HCT116 (cell line): Measurements from ENCODE around the gene PAQR7. TPM values are rescaled to one million over a fixed set of nuclear protein-coding genes. Genes with fewer than 3 reads are reported as not detected.
A peak's percentile ranks its signal among the peaks of the same experiment; 100 is the strongest.

ENCODE experiments used
- ATAC-seq: fragments of 200-7000 bp; cut with Tn5 transposase; 2 replicates; pipeline ENCODE4 v1.9.1; 2020; ENCODE audit warnings: mild to moderate bottlenecking, moderate library complexity
- BruUV-seq: library from RNA; stranded (reverse); fragments of 400-500 nt; replicated peaks from 2 replicates; lab custom pipeline; 2021; lab: Mats Ljungman, UMichigan
- CTCF ChIA-PET: fragments of 300-600 bp; sonication (Branson Sonifier 250); formaldehyde crosslinking; loops from one replicate; lab custom pipeline; 2021; ENCODE audit warnings: antibody characterized with exemption; lab: Charles Lee
- POLR2A ChIA-PET: fragments of 300-600, 350-600 bp; sonication (Branson Sonifier 250); formaldehyde crosslinking; loops from one replicate; lab custom pipeline; 2021; ENCODE audit warnings: antibody characterized with exemption; lab: Charles Lee
- RAD21 ChIA-PET, 2 experiments: fragments of 300-600 bp; sonication (Branson Sonifier 250); formaldehyde crosslinking; loops; one replicate each; lab custom pipeline; 2023; ENCODE audit warnings: low total read pairs in 2 of 2; ENCODE audit not compliant: uncharacterized antibody in 2 of 2, unreplicated experiment in 2 of 2, low non-redundant PET in 1 of 2; lab: Charles Lee
- DNase-seq: peaks from one replicate; pipeline ENCODE4 v3.0.0-alpha.2; 2010; ENCODE audit warnings: low read depth, low spot score
- H2AFZ ChIP-seq: fragments of 200-600 bp; shearing (Covaris generic), sonication (generic); 2 replicates; pipeline ENCODE4 v1.6.1; 2017; ENCODE audit warnings: low read depth, mixed run types, mixed read lengths, antibody characterized with exemption, low read length; ENCODE audit not compliant: poor library complexity, severe bottlenecking
- H3K27ac ChIP-seq: 2 replicates; pipeline ENCODE4 v1.5.1; 2012; ENCODE audit warnings: low read depth, low read length
- H3K27me3 ChIP-seq: fragments of 200-600 bp; sonication (generic); 2 replicates; pipeline ENCODE4 v1.6.1; 2016; ENCODE audit warnings: mixed run types, low read length, mixed read lengths; ENCODE audit not compliant: insufficient read depth
- H3K36me3 ChIP-seq, 2 experiments: fragments of 200-500 bp in 1 of 2; fragments of 200-600 bp in 1 of 2; sonication (Bioruptor generic) in 1 of 2; sonication (generic) in 1 of 2; 2 replicates each; pipeline versions ENCODE4 v1.5.1 to v1.6.1; 2014 to 2016; ENCODE audit warnings: low read length in 2 of 2, inconsistent platforms in 1 of 2, mixed read lengths in 1 of 2, mixed run types in 1 of 2; ENCODE audit not compliant: insufficient read depth in 2 of 2, control insufficient read depth in 1 of 2
- H3K4me1 ChIP-seq, 2 experiments: fragments of 200-600 bp in 1 of 2; sonication (generic) in 1 of 2; 2 replicates each; pipeline versions ENCODE4 v1.5.1 to v1.6.1; 2012 to 2017; ENCODE audit warnings: low read length in 2 of 2, inconsistent platforms in 1 of 2, mild to moderate bottlenecking in 1 of 2, mixed read lengths in 1 of 2, mixed run types in 1 of 2, moderate library complexity in 1 of 2; ENCODE audit not compliant: insufficient read depth in 2 of 2, control insufficient read depth in 1 of 2
- H3K4me2 ChIP-seq: fragments of 200-600 bp; sonication (generic); 2 replicates; pipeline ENCODE4 v1.6.1; 2017; ENCODE audit warnings: mixed run types, low read length, mixed read lengths
- H3K4me3 ChIP-seq, 2 experiments: fragments of 200-600 bp in 1 of 2; sonication (generic) in 1 of 2; replicated peaks in 1 of 2; 2 replicates each; pipeline ENCODE4 v1.5.1; 2011 to 2016; ENCODE audit warnings: low read length in 2 of 2, control low read depth in 1 of 2, low read depth in 1 of 2, mild to moderate bottlenecking in 1 of 2, mixed read lengths in 1 of 2, mixed run types in 1 of 2
- H3K79me2 ChIP-seq: fragments of 200-600 bp; sonication (generic); 2 replicates; pipeline ENCODE4 v1.6.1; 2017; ENCODE audit warnings: mild to moderate bottlenecking, mixed run types, low read length, moderate library complexity, mixed read lengths; ENCODE audit not compliant: insufficient read depth
- H3K9ac ChIP-seq: fragments of 200-600 bp; sonication (generic); 2 replicates; pipeline ENCODE4 v1.6.1; 2016; ENCODE audit warnings: low read length, mixed read lengths
- H3K9me2 ChIP-seq: fragments of 200-600 bp; sonication (generic), shearing (Covaris generic); 2 replicates; pipeline ENCODE4 v1.6.1; 2017; ENCODE audit warnings: mixed run types, mild to moderate bottlenecking, moderate library complexity; ENCODE audit not compliant: insufficient read depth
- H3K9me3 ChIP-seq, 2 experiments: fragments of 200-500 bp in 1 of 2; fragments of 200-600 bp in 1 of 2; sonication (Bioruptor generic) in 1 of 2; sonication (generic) in 1 of 2; 2 replicates each; pipeline ENCODE4 v1.6.1; 2014 to 2017; ENCODE audit warnings: low read length in 2 of 2, mixed read lengths in 2 of 2, inconsistent platforms in 1 of 2, low read depth in 1 of 2, mild to moderate bottlenecking in 1 of 2, mixed run types in 1 of 2, moderate library complexity in 1 of 2; ENCODE audit not compliant: control insufficient read depth in 1 of 2, insufficient read depth in 1 of 2
- H4K20me1 ChIP-seq: fragments of 200-600 bp; sonication (generic), shearing (Covaris generic); 2 replicates; pipeline ENCODE4 v1.6.1; 2017; ENCODE audit warnings: mixed run types, mild to moderate bottlenecking, moderate library complexity; ENCODE audit not compliant: insufficient read depth
- CEBPB ChIP-seq: IDR thresholded peaks from 2 replicates; pipeline ENCODE4 v1.6.1; 2012; ENCODE audit warnings: low read depth
- EZH2 ChIP-seq: fragments of 200-600 bp; sonication (generic); IDR thresholded peaks from 2 replicates; pipeline ENCODE4 v1.6.1; 2017; ENCODE audit warnings: antibody characterized with exemption, mixed run types
- JUND ChIP-seq: IDR thresholded peaks from 2 replicates; pipeline ENCODE4 v1.6.1; 2012
- MAX ChIP-seq: IDR thresholded peaks from 2 replicates; pipeline ENCODE4 v1.6.1; 2012
- POLR2A ChIP-seq: IDR thresholded peaks from 2 replicates; pipeline ENCODE4 v1.7.0; 2011; ENCODE audit warnings: borderline replicate concordance; ENCODE audit not compliant: insufficient read depth, insufficient read length; ENCODE audit errors: extremely low read depth
- POLR2AphosphoS5 ChIP-seq: IDR thresholded peaks from 2 replicates; pipeline ENCODE4 v1.6.1; 2011; ENCODE audit warnings: mild to moderate bottlenecking, low read depth, low read length, moderate library complexity
- RAD21 ChIP-seq: IDR thresholded peaks from 2 replicates; pipeline ENCODE4 v1.6.1; 2012; ENCODE audit warnings: low read depth, mild to moderate bottlenecking
- SRF ChIP-seq: IDR thresholded peaks from 2 replicates; pipeline ENCODE4 v1.6.1; 2012; ENCODE audit warnings: low read depth
- TCF7L2 ChIP-seq: IDR thresholded peaks from 2 replicates; pipeline ENCODE4 v1.7.0; 2011; ENCODE audit warnings: borderline replicate concordance, inconsistent platforms; ENCODE audit not compliant: insufficient read depth, insufficient read length; ENCODE audit errors: extremely low read depth
- ZFX ChIP-seq: fragments of 450-650 bp; IDR thresholded peaks from 2 replicates; pipeline ENCODE4 v1.6.1; 2017
- ZNF274 ChIP-seq: fragments of 200-500 bp; sonication (Bioruptor generic); IDR thresholded peaks from 2 replicates; pipeline ENCODE4 v1.6.1; 2014; ENCODE audit warnings: mild to moderate bottlenecking, low read depth, low read length, inconsistent platforms
- intact Hi-C: fragments of 100-400 bp; cut with micrococcal nuclease; formaldehyde crosslinking; loops from 2 replicates; pipeline ENCODE4 v1.10.0; 2022
- total RNA-seq: library from RNA; stranded (reverse); gene quantifications from one replicate; pipeline ENCODE4 v1.2.1, GENCODE V29; 2021; ENCODE audit not compliant: unreplicated experiment
- TF ChIP-seq, protein P1 (sequence below): IDR thresholded peaks from 2 replicates; pipeline ENCODE4 v1.6.1; 2011; ENCODE audit warnings: mild to moderate bottlenecking, low read length, moderate library complexity; ENCODE audit not compliant: insufficient replicate concordance; ENCODE audit errors: extremely low read depth
- TF ChIP-seq, protein P2 (sequence below): IDR thresholded peaks from 2 replicates; pipeline ENCODE4 v1.6.1; 2012; ENCODE audit warnings: low read depth
- TF ChIP-seq, protein P3 (sequence below), 3 experiments: fragments of 200-600 bp in 1 of 3; sonication (generic) in 1 of 3; IDR thresholded peaks in 2 of 3; conservative IDR thresholded peaks in 1 of 3; 2 replicates each; pipeline ENCODE4 v1.5.1; 2012 to 2017; ENCODE audit warnings: low read depth in 2 of 3, low read length in 2 of 3, antibody characterized with exemption in 1 of 3, borderline replicate concordance in 1 of 3, control low read depth in 1 of 3, mild to moderate bottlenecking in 1 of 3, mixed read lengths in 1 of 3, mixed run types in 1 of 3, moderate library complexity in 1 of 3; ENCODE audit not compliant: insufficient read depth in 1 of 3

PAQR7 gene
- total RNA-seq, 1 experiment from 2014 or later: 13.1 TPM

GRCh38 chr1:25871704-25872494 is 3.6 kb downstream of the PAQR7 start:
- H3K4me2 ChIP-seq: peak overlapping the region; percentile 16; the same call in 1 of the 2 replicates
- H3K4me1 ChIP-seq: peaks cover 35 to 68% of the 10 kb centered on the region in 2 experiments
- no peaks in the 10 kb centered on the region for H4K20me1 ChIP-seq
- no peaks in the 10 kb centered on the region for H3K36me3 ChIP-seq
- POLR2A ChIA-PET: no interaction called here
- no peaks in the 10 kb centered on the region for H3K9me2 ChIP-seq
- intact Hi-C loops: no loop called here
- no peak for DNase-seq
- H3K27ac ChIP-seq: no peak overlapping the region
- no peak for ATAC-seq
- no TSS peak for BruUV-seq
- no peak overlapping the region for H3K9ac ChIP-seq
- no peaks in the 10 kb centered on the region for H3K27me3 ChIP-seq
- H2AFZ ChIP-seq: no peak overlapping the region
- H3K4me3 ChIP-seq: no peak overlapping the region
- TF ChIP-seq JUND: no peak
- no peak for TF ChIP-seq RAD21
- no peak for TF ChIP-seq EZH2
- TF ChIP-seq, protein P1, sequence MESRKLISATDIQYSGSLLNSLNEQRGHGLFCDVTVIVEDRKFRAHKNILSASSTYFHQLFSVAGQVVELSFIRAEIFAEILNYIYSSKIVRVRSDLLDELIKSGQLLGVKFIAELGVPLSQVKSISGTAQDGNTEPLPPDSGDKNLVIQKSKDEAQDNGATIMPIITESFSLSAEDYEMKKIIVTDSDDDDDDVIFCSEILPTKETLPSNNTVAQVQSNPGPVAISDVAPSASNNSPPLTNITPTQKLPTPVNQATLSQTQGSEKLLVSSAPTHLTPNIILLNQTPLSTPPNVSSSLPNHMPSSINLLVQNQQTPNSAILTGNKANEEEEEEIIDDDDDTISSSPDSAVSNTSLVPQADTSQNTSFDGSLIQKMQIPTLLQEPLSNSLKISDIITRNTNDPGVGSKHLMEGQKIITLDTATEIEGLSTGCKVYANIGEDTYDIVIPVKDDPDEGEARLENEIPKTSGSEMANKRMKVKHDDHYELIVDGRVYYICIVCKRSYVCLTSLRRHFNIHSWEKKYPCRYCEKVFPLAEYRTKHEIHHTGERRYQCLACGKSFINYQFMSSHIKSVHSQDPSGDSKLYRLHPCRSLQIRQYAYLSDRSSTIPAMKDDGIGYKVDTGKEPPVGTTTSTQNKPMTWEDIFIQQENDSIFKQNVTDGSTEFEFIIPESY: no peak
- TF ChIP-seq ZFX: no peak
- TF ChIP-seq MAX: no peak
- TF ChIP-seq, protein P2, sequence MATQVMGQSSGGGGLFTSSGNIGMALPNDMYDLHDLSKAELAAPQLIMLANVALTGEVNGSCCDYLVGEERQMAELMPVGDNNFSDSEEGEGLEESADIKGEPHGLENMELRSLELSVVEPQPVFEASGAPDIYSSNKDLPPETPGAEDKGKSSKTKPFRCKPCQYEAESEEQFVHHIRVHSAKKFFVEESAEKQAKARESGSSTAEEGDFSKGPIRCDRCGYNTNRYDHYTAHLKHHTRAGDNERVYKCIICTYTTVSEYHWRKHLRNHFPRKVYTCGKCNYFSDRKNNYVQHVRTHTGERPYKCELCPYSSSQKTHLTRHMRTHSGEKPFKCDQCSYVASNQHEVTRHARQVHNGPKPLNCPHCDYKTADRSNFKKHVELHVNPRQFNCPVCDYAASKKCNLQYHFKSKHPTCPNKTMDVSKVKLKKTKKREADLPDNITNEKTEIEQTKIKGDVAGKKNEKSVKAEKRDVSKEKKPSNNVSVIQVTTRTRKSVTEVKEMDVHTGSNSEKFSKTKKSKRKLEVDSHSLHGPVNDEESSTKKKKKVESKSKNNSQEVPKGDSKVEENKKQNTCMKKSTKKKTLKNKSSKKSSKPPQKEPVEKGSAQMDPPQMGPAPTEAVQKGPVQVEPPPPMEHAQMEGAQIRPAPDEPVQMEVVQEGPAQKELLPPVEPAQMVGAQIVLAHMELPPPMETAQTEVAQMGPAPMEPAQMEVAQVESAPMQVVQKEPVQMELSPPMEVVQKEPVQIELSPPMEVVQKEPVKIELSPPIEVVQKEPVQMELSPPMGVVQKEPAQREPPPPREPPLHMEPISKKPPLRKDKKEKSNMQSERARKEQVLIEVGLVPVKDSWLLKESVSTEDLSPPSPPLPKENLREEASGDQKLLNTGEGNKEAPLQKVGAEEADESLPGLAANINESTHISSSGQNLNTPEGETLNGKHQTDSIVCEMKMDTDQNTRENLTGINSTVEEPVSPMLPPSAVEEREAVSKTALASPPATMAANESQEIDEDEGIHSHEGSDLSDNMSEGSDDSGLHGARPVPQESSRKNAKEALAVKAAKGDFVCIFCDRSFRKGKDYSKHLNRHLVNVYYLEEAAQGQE: no peak
- TF ChIP-seq ZNF274: no peak
- TF ChIP-seq CEBPB: no peak
- TF ChIP-seq TCF7L2: no peak
- TF ChIP-seq, protein P3, sequence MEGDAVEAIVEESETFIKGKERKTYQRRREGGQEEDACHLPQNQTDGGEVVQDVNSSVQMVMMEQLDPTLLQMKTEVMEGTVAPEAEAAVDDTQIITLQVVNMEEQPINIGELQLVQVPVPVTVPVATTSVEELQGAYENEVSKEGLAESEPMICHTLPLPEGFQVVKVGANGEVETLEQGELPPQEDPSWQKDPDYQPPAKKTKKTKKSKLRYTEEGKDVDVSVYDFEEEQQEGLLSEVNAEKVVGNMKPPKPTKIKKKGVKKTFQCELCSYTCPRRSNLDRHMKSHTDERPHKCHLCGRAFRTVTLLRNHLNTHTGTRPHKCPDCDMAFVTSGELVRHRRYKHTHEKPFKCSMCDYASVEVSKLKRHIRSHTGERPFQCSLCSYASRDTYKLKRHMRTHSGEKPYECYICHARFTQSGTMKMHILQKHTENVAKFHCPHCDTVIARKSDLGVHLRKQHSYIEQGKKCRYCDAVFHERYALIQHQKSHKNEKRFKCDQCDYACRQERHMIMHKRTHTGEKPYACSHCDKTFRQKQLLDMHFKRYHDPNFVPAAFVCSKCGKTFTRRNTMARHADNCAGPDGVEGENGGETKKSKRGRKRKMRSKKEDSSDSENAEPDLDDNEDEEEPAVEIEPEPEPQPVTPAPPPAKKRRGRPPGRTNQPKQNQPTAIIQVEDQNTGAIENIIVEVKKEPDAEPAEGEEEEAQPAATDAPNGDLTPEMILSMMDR (IDR thresholded peaks at IDR 0.05 in 2 of 3, conservative IDR thresholded peaks at IDR 0.05 in 1 of 3; ENCODE audit: borderline replicate concordance in 1 of 3, insufficient read depth in 1 of 3, low read depth in 2 of 3, low read length in 2 of 3): no peak
- TF ChIP-seq SRF: no peak
- no peak for TF ChIP-seq POLR2A
- no peak; the same call in 1 of the 2 replicates for TF ChIP-seq POLR2AphosphoS5
- CTCF ChIA-PET: no interaction called here
- RAD21 ChIA-PET: no interaction called here
- H3K9me3 ChIP-seq: no peaks in the 10 kb centered on the region
- H3K79me2 ChIP-seq: peaks cover 10% of the 10 kb centered on the region; the same call in 1 of the 2 replicates
